ENCODE results near the gene CHMP1B.
"Not testable (repeated sequence)": the region's sequence is repeated elsewhere in the genome, so short reads cannot be mapped to it uniquely, and the experiment has no call there.

Gene CHMP1B

GRCh38 chr18:11845654-11846053 lies 5.6 kb upstream of the CHMP1B start:
- H3K4me3 Mint-ChIP-seq = no peak overlapping the region
- no peaks in the 10 kb centered on the region for H3K27me3 Mint-ChIP-seq
- no peaks in the 10 kb centered on the region for H3K9me3 Mint-ChIP-seq
- H3K27ac Mint-ChIP-seq (ENCODE audit: low read depth) = no peak overlapping the region
- DNase-seq (ENCODE audit: low spot score in 2 of 2) (no peak), ATAC-seq (replicated peaks; ENCODE audit: extremely low read depth, poor library complexity, severe bottlenecking) (no peak)
- peaks cover 10% of the 10 kb centered on the region for H3K4me1 Mint-ChIP-seq
- peaks cover 10% of the 10 kb centered on the region for H3K36me3 Mint-ChIP-seq (ENCODE audit: insufficient read depth)

GRCh38 chr18:11847811-11848210 lies 3.4 kb upstream of the CHMP1B start:
- Mint-ChIP-seq H3K4me3 (no peak overlapping the region), H3K27ac (ENCODE audit: low read depth) (peak overlapping the region; percentile 14), H3K36me3 (ENCODE audit: insufficient read depth) (peaks cover 29% of the 10 kb centered on the region), H3K27me3 (no peaks in the 10 kb centered on the region), H3K4me1 (peaks cover 28% of the 10 kb centered on the region), H3K9me3 (no peaks in the 10 kb centered on the region)
- ATAC-seq (replicated peaks; ENCODE audit: extremely low read depth, poor library complexity, severe bottlenecking) = no peak
- no peak for DNase-seq (ENCODE audit: low spot score in 2 of 2)

DNA sequence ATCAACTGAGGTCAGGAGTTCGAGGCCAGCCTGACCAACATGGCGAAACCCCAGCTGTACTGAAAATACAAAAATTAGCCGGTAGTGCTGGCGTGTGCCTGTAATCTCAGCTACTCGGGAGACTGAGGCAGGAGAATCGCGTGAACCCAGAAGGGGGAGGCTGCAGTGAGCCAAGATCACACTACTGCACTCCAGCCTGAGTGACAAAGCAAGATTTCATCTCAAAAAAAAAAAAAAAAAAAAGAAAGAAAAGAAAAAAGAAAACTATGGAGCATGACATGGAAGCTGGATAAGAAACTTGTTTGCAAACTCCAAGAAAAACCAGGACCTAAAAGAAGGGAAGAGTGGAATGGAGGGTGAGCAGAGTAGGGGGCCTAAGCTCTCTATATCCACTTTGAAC lies 1.9 kb upstream of the CHMP1B start:
- H3K4me3 Mint-ChIP-seq = peak overlapping the region; percentile 98

DNA sequence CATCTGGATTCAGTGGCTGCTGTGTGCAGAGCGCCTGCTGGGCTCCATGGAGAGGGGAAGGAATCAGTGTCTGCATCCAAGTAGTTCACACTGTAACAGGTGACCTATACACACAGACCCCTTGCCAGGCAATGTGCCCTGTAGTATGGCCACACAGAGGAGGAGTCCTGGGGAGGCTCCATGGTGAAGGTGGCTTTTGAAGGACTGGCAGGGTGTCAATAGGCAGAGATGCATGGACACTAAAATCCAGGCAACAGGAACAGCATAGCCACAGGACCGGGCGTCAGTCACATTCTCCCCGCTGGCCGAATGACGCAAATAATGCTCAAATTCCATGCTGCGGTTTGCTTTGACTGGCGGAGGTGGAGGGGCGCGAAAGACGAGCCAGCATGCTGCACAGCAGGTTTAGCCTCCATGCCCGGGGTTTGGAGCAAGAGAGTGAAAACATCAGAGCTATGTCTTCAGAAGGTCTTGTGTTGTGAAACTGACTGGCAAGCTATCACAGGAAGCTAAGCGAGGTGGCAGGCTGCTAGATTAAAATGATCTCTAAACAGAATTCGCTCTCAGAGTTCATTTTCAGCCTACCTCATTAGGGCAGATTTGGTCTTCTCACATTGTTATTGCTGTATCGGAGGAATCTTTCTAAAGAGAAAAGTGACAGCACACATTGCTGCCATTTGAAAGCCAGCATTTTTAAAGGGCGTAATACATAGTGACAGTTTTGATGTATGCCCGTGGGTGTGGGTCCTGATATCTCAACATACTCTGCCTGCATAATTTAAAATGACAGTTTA lies 1.2 kb upstream of the CHMP1B start:
- Mint-ChIP-seq H3K27ac (ENCODE audit: low read depth) (peak overlapping the region; percentile 100), H3K9me3 (no peaks in the 10 kb centered on the region), H3K27me3 (no peaks in the 10 kb centered on the region), H3K4me3 (peak overlapping the region; percentile 98), H3K4me1 (peaks cover 28% of the 10 kb centered on the region), H3K36me3 (ENCODE audit: insufficient read depth) (peaks cover 35% of the 10 kb centered on the region)
- peak; percentile 43 to 63 for DNase-seq (ENCODE audit: low spot score in 2 of 2)
- peak; percentile 51 for ATAC-seq (replicated peaks; ENCODE audit: extremely low read depth, poor library complexity, severe bottlenecking)

More for the DNA sequence above, 1.9 kb upstream of the CHMP1B start:
- DNase-seq (ENCODE audit: low spot score in 2 of 2) (no peak), ATAC-seq (replicated peaks; ENCODE audit: extremely low read depth, poor library complexity, severe bottlenecking) (no peak)
- Mint-ChIP-seq H3K27ac (ENCODE audit: low read depth) (peak overlapping the region; percentile 75), H3K36me3 (ENCODE audit: insufficient read depth) (peaks cover 32% of the 10 kb centered on the region), H3K4me1 (peaks cover 28% of the 10 kb centered on the region), H3K27me3 (no peaks in the 10 kb centered on the region), H3K9me3 (no peaks in the 10 kb centered on the region)

DNA sequence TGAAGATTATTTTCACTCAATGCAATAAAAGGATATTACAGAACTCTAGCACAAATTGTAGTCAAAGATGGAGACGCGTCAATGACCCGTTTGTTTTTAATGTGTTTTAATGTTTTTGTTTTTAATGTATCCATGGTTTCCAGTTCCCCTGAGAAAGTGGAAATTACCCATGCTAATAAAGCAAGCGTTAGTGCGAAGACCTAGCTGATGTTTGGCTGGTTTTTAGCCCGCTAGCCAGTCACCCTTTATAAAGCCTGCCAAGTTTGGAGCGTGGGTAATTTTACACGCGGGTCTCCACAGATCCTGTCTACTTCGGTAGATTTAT lies 430 bp upstream of the CHMP1B start:
- Mint-ChIP-seq H3K9me3 (no peaks in the 10 kb centered on the region), H3K27ac (ENCODE audit: low read depth) (peak overlapping the region; percentile 100), H3K36me3 (ENCODE audit: insufficient read depth) (peaks cover 38% of the 10 kb centered on the region), H3K4me3 (peak overlapping the region; percentile 98), H3K4me1 (peaks cover 28% of the 10 kb centered on the region), H3K27me3 (no peaks in the 10 kb centered on the region)
- no peak for DNase-seq (ENCODE audit: low spot score in 2 of 2)
- ATAC-seq (replicated peaks; ENCODE audit: extremely low read depth, poor library complexity, severe bottlenecking) = peak; percentile 49

DNA sequence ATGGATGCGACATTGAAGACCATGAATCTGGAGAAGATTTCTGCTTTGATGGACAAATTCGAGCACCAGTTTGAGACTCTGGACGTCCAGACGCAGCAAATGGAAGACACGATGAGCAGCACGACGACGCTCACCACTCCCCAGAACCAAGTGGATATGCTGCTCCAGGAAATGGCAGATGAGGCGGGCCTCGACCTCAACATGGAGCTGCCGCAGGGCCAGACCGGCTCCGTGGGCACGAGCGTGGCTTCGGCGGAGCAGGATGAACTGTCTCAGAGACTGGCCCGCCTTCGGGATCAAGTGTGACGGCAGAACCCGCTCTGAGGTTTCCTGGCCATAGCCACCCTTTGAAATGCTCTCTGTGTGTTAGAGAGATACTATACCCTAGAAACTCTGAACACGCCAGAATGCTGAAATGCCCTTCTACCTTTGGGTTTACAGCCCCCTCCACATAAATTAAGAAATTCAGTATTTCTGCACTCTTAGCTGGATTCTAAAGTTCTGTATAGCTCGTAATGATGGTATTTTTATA lies 659 bp downstream of the CHMP1B start:
- peak; percentile 37 for ATAC-seq (replicated peaks; ENCODE audit: extremely low read depth, poor library complexity, severe bottlenecking)
- H3K4me3 Mint-ChIP-seq = peak overlapping the region; percentile 98
- H3K9me3 Mint-ChIP-seq = no peaks in the 10 kb centered on the region
- peak overlapping the region; percentile 100 for H3K27ac Mint-ChIP-seq (ENCODE audit: low read depth)
- no peaks in the 10 kb centered on the region for H3K27me3 Mint-ChIP-seq
- H3K4me1 Mint-ChIP-seq = peaks cover 28% of the 10 kb centered on the region
- H3K36me3 Mint-ChIP-seq (ENCODE audit: insufficient read depth) = peaks cover 38% of the 10 kb centered on the region
- DNase-seq (ENCODE audit: low spot score in 2 of 2) = peak; percentile 51 to 52

- Mint-ChIP-seq H3K4me3 (peak overlapping the region; percentile 20), H3K4me1 (peaks cover 28% of the 10 kb centered on the region), H3K36me3 (ENCODE audit: insufficient read depth) (peaks cover 38% of the 10 kb centered on the region)
- not testable (repeated sequence) for ATAC-seq (replicated peaks; ENCODE audit: extremely low read depth, poor library complexity, severe bottlenecking); H3K9me3 Mint-ChIP-seq; DNase-seq (ENCODE audit: low spot score in 2 of 2); H3K27ac Mint-ChIP-seq (ENCODE audit: low read depth); H3K27me3 Mint-ChIP-seq
These were observed 3.3 kb downstream of the CHMP1B start for GRCh38 chr18:11854554-11854953.

DNA sequence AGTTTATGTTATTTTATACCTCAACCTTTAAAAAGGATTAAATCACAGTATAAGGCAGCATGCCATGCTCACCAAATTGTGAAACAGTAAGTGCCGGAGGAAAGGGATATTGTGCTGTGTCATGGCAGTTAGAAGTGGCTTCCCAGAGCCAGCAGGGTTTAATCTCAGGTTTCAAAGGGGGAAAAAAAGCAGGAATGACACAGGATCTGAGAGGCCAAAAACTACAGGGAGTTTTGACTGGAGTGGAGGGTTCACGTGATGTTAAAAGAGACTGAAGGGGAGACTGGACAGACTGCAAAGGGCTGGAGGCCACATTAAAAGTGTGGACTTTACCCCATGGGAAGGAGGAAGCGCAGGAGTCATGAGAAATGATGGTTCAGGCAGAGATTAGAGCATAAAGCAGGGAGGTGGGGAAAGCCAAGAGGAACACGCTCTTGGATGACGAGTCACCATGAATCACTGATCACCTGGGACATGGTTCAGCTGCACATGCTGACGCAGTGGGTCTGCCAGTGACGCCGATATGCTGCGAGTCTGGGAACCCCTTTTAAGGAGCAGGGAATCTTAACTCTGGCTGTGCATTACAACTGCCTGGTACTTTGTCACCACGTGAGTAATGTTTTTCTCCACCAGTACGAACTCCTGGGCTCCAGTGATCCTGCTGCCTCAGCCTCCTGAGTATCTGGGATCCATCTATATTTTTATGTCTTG lies 6.1 kb downstream of the CHMP1B start:
- Mint-ChIP-seq H3K4me1 (peaks cover 3% of the 10 kb centered on the region), H3K27me3 (no peaks in the 10 kb centered on the region), H3K9me3 (no peaks in the 10 kb centered on the region), H3K4me3 (no peak overlapping the region), H3K27ac (ENCODE audit: low read depth) (peak overlapping the region; percentile 3), H3K36me3 (ENCODE audit: insufficient read depth) (peaks cover 11% of the 10 kb centered on the region)
- no peak for ATAC-seq (replicated peaks; ENCODE audit: extremely low read depth, poor library complexity, severe bottlenecking)
- no peak for DNase-seq (ENCODE audit: low spot score in 2 of 2)

GRCh38 chr18:11859282-11859830 lies 8.1 kb downstream of the CHMP1B start:
- ATAC-seq (replicated peaks; ENCODE audit: extremely low read depth, poor library complexity, severe bottlenecking) = no peak
- H3K27ac Mint-ChIP-seq (ENCODE audit: low read depth) = peak overlapping the region; percentile 60

GRCh38 chr18:11859903-11860407 lies 8.7 kb downstream of the CHMP1B start:
- H3K9me3 Mint-ChIP-seq = no peaks in the 10 kb centered on the region
- ATAC-seq (replicated peaks; ENCODE audit: extremely low read depth, poor library complexity, severe bottlenecking) (no peak), DNase-seq (ENCODE audit: low spot score in 2 of 2) (no peak)
- H3K36me3 Mint-ChIP-seq (ENCODE audit: insufficient read depth) = peaks cover 4% of the 10 kb centered on the region
- H3K4me3 Mint-ChIP-seq = no peak overlapping the region
- H3K27ac Mint-ChIP-seq (ENCODE audit: low read depth) = peak overlapping the region; percentile 60
- no peaks in the 10 kb centered on the region for H3K4me1 Mint-ChIP-seq
- H3K27me3 Mint-ChIP-seq = peaks cover 7% of the 10 kb centered on the region

More at GRCh38 chr18:11859282-11859830, 8.1 kb downstream of the CHMP1B start:
- Mint-ChIP-seq H3K4me1 (no peaks in the 10 kb centered on the region), H3K36me3 (ENCODE audit: insufficient read depth) (peaks cover 6% of the 10 kb centered on the region), H3K27me3 (peaks cover under 1% of the 10 kb centered on the region), H3K9me3 (no peaks in the 10 kb centered on the region), H3K4me3 (no peak overlapping the region)
- DNase-seq (ENCODE audit: low spot score in 2 of 2) = no peak

GRCh38 chr18:11860594-11861450 lies 9.6 kb downstream of the CHMP1B start:
- no peak overlapping the region for H3K4me3 Mint-ChIP-seq
- no peak for DNase-seq (ENCODE audit: low spot score in 2 of 2)
- H3K9me3 Mint-ChIP-seq = no peaks in the 10 kb centered on the region
- no peaks in the 10 kb centered on the region for H3K36me3 Mint-ChIP-seq (ENCODE audit: insufficient read depth)
- no peak for ATAC-seq (replicated peaks; ENCODE audit: extremely low read depth, poor library complexity, severe bottlenecking)
- H3K27ac Mint-ChIP-seq (ENCODE audit: low read depth) = no peak overlapping the region
- H3K27me3 Mint-ChIP-seq = peaks cover 15% of the 10 kb centered on the region
- H3K4me1 Mint-ChIP-seq = no peaks in the 10 kb centered on the region

All from central memory CD8-positive, alpha-beta T cell (primary cell).